Tibial nerve (tissue), 3 donors: Measurements from ENCODE around the gene STMND1.

Experiments used
- POLR2A ChIP-seq, 2 donors: fragments of 450-650 bp; IDR thresholded peaks; one replicate each; pipeline ENCODE4 v1.6.1; 2017; ENCODE audit warnings: antibody characterized with exemption in 2 of 2, mild to moderate bottlenecking in 2 of 2, moderate library complexity in 2 of 2
- TF ChIP-seq, protein P1 (sequence below), 5 experiments: fragments of 200-600 bp in 3 of 5; fragments of 450-650 bp in 2 of 5; sonication (generic) in 3 of 5; IDR thresholded peaks; one replicate each; pipeline ENCODE4 v1.5.1; 2016 to 2019; ENCODE audit warnings: antibody characterized with exemption in 5 of 5, mild to moderate bottlenecking in 3 of 5, moderate library complexity in 2 of 5

DNA sequence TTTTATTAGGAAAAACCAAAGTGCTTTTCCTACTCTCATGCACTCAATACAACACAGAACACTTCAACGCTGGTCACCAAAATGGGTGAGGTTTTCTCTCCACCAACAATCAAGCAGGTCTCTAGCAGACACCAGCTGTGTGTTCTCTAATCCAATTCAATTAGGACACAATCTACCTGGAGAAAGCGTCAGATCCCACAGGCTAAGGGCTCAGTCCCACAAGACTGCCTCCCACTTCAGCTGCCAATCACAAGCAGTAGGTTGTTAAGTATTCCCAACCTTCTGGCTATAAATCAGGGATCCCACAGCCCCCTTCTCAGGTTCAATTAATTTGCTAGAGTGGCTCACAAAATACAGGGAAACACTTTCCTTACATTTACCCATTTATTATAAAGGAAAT, 47.7 kb downstream of the STMND1 start:
- TF ChIP-seq, protein P1, sequence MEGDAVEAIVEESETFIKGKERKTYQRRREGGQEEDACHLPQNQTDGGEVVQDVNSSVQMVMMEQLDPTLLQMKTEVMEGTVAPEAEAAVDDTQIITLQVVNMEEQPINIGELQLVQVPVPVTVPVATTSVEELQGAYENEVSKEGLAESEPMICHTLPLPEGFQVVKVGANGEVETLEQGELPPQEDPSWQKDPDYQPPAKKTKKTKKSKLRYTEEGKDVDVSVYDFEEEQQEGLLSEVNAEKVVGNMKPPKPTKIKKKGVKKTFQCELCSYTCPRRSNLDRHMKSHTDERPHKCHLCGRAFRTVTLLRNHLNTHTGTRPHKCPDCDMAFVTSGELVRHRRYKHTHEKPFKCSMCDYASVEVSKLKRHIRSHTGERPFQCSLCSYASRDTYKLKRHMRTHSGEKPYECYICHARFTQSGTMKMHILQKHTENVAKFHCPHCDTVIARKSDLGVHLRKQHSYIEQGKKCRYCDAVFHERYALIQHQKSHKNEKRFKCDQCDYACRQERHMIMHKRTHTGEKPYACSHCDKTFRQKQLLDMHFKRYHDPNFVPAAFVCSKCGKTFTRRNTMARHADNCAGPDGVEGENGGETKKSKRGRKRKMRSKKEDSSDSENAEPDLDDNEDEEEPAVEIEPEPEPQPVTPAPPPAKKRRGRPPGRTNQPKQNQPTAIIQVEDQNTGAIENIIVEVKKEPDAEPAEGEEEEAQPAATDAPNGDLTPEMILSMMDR (IDR thresholded peaks at IDR 0.05) = no peak
- no peak for TF ChIP-seq POLR2A (IDR thresholded peaks at IDR 0.05)
